ENCODE data around the gene ERBB4.

DNA sequence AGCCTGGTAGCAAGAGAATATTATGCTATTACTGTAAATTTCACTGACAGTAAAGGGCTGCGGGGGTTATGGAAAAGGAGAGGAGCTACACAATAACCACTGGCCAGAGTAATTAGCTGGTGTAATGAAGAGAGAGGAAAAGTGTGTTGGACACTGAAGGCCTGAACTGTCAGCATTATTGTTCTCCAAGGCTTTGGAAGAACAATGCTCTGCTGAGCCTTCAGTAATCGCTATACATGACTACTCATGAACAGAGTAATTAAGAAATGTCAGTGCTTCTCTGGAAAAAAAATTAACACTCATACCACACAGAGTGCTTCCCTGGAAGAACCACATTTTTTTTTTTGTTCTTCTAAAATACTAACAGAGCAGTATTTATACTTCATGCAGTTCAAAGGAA is 1050.9 kb downstream of the ERBB4 start:
- TF ChIP-seq, protein P1, sequence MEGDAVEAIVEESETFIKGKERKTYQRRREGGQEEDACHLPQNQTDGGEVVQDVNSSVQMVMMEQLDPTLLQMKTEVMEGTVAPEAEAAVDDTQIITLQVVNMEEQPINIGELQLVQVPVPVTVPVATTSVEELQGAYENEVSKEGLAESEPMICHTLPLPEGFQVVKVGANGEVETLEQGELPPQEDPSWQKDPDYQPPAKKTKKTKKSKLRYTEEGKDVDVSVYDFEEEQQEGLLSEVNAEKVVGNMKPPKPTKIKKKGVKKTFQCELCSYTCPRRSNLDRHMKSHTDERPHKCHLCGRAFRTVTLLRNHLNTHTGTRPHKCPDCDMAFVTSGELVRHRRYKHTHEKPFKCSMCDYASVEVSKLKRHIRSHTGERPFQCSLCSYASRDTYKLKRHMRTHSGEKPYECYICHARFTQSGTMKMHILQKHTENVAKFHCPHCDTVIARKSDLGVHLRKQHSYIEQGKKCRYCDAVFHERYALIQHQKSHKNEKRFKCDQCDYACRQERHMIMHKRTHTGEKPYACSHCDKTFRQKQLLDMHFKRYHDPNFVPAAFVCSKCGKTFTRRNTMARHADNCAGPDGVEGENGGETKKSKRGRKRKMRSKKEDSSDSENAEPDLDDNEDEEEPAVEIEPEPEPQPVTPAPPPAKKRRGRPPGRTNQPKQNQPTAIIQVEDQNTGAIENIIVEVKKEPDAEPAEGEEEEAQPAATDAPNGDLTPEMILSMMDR (conservative IDR thresholded peaks at IDR 0.05; ENCODE audit: low read depth, low read length) = no peak
- TF ChIP-seq EZH2 (IDR thresholded peaks at IDR 0.05; ENCODE audit: borderline replicate concordance, low read depth, low read length, poor library complexity, severe bottlenecking) = no peak
